GM12864 (cell line): ENCODE data around the gene EIF1AY.
"Not testable (repeated sequence)": the region's sequence is repeated elsewhere in the genome, so short reads cannot be mapped to it uniquely, and the experiment has no call there.

Source experiments
- DNase-seq: peaks from one replicate; pipeline ENCODE4 v3.0.0-alpha.2; 2011; ENCODE audit warnings: low read depth
- H3K4me3 ChIP-seq: 2 replicates; pipeline ENCODE4 v1.5.1; 2011; ENCODE audit warnings: mild to moderate bottlenecking, low read depth, low read length, control low read depth
- TF ChIP-seq, protein P1 (sequence below): IDR thresholded peaks from 2 replicates; pipeline ENCODE4 v1.5.1; 2011; ENCODE audit warnings: low read depth, mild to moderate bottlenecking, moderate library complexity, low read length, control low read depth, inconsistent platforms; ENCODE audit errors: missing control alignments

The EIF1AY gene

DNA sequence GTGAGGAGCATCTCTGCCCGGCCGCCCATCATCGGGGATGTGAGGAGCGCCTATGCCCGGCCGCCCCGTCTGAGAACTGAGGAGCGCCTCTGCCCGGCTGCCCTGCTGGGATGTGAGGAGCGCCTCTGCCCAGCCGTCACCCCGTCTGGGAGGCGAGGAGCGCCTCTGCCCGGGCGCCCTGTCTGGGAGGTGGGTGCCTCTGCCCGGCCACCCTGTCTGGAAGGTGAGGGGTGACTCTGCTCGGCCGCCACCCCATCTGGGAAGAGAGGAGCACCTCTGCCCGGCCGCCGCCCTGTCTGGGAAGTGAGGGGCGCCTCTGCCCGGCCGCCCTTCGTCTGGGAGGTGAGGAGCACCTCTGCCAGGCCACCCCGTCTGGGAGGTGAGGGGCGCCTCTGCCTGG lies 23.7 kb upstream of the EIF1AY start:
- no peak overlapping the region for H3K4me3 ChIP-seq
- TF ChIP-seq, protein P1, sequence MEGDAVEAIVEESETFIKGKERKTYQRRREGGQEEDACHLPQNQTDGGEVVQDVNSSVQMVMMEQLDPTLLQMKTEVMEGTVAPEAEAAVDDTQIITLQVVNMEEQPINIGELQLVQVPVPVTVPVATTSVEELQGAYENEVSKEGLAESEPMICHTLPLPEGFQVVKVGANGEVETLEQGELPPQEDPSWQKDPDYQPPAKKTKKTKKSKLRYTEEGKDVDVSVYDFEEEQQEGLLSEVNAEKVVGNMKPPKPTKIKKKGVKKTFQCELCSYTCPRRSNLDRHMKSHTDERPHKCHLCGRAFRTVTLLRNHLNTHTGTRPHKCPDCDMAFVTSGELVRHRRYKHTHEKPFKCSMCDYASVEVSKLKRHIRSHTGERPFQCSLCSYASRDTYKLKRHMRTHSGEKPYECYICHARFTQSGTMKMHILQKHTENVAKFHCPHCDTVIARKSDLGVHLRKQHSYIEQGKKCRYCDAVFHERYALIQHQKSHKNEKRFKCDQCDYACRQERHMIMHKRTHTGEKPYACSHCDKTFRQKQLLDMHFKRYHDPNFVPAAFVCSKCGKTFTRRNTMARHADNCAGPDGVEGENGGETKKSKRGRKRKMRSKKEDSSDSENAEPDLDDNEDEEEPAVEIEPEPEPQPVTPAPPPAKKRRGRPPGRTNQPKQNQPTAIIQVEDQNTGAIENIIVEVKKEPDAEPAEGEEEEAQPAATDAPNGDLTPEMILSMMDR: no peak
- DNase-seq: no peak

DNA sequence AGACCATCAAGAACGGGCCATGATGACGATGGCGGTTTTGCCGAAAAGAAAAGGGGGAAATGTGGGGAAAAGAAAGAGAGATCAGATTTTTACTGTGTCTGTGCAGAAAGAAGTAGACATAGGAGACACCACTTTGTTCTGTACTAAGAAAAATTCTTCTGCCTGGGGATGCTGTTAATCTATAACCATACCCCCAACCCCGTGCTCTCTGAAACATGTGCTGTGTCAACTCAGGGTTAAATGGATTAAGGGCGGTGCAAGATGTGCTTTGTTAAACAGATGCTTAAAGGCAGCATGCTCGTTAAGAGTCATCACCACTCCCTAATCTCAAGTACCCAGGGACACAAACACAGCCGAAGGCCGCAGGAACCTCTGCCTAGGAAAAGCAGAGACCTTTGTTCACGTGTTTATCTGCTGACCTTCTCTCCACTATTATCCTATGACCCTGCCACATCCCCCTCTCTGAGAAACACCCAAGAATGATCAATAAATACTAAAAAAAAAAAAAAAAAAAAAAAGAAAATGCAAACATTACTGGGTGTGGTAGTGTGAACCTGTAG lies 22.7 kb upstream of the EIF1AY start:
- H3K4me3 ChIP-seq, DNase-seq: not testable (repeated sequence)

DNA sequence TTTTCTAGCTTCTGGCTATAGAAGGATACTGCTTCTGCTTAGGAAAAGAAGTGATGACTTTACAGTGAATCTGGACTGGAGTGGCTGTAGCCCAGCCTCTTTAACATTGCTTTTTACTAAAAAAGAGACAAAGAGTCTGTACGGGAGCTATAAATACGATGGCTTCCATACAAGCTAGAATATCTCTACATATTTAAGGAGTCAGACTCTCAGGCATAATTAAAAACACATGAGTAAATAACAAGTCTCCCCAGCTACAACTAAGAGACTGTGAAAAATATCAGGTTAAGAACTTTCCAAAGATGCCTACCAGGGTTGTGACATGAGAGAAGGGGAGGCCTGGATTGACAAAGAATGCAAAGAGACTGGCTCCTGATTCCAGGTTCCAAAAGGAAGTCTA lies 19.8 kb upstream of the EIF1AY start:
- no peak overlapping the region for H3K4me3 ChIP-seq
- TF ChIP-seq, protein P1: no peak
- no peak for DNase-seq

DNA sequence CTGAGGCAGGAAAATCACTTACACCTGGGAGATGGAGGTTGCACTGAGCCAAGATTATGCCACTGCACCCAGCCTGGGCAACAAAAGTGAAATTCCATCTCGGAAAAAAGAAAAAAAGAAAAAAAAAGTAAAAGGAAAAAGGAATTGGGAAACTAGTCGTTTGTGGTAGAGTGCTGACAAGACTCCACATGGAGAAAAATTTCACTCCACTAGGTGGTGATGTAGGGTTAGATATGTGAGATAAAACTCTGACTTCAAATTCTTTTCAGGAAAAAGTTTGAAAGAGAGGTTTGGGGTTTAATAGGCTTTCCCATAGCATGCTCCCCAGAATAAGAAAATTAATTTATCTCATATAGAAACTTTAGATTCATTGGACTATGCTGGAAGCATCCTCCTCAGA lies 16.9 kb upstream of the EIF1AY start:
- TF ChIP-seq, protein P1: no peak
- no peak overlapping the region for H3K4me3 ChIP-seq
- no peak for DNase-seq

DNA sequence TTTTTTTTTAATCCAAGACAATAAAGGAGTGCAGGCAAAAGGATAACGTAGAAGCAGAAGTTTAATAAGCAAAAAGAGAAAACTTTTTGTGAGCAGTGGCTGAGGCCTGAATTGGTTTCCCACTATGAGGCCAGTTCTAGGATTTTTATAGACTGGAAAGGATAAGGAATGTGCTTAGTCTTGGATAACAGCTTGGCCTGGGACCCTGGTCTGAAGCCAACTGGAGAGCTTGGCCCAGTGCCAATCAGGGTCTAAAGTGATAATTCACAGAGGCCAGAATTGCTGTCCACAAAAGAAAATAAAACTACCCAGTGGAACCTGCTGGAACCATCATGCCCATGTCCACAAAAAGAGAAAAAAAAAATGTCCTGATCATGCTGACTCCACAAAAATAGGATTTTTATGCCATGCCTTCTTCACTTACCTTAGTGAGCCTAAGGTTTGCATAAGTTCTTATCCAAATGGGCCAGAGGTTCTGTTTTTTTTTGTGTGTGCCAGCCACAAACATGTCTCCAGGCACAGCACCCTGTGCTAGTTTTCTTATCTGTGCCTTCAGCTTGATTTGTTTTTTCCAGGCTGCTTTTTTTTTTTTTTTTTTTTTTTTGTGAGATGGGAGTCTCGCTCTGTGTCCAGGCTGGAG lies 15.6 kb upstream of the EIF1AY start:
- H3K4me3 ChIP-seq: no peak overlapping the region
- no peak for DNase-seq

DNA sequence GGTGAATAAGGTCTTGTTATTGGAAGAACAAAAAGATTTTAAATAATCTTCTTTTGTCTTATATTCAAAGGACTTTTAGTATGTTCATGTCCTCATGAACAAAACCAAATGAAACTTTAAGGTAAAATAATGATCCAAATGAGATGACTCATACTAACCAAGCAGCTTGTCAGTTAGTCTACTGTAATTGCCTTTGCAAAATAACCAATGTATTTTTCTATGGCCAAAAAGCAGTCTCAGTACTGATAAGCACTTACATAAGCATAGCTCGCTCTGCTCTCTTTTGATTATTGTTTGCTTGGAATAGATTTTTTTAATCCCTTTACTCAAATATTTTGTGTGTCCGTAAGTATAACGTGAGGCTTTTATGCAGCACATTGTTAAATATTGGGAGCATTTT lies 4.3 kb upstream of the EIF1AY start:
- TF ChIP-seq, protein P1: no peak
- no peak for DNase-seq
- no peak overlapping the region for H3K4me3 ChIP-seq

More for the DNA sequence above, 15.6 kb upstream of the EIF1AY start:
- TF ChIP-seq, protein P1: no peak

DNA sequence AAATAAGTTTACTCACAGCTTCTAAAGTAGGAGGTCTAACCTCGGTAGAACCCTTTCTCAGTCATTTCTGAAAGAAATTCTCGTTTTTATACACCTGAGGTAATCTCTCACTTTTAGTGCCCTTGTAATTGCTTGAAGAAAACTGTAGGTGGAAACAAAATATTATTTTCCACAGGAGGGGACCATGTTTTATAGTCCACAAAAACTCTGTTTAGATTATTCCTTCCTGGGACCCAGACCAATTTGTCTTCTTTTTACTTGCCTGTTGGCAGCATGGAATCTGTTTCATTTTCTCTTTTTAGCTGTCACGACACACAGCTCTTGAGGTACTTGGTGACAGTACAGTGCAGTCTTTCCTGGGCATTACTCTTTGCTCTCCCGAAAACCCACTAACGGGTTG lies 930 bp downstream of the EIF1AY start:
- no peak for DNase-seq
- H3K4me3 ChIP-seq: peak overlapping the region; percentile 61
- TF ChIP-seq, protein P1: peak; percentile 11
